IMR-90 (cell line): ENCODE measurements around the gene PTPRK. TPM values are rescaled to one million over a fixed set of nuclear protein-coding genes. Genes with fewer than 3 reads are reported as not detected.

Experiments used
- ATAC-seq: fragments of 200-7000 bp; cut with Tn5 transposase; 2 replicates; pipeline ENCODE4 v1.9.1; 2020; ENCODE audit warnings: low read depth, mild to moderate bottlenecking, moderate library complexity
- BruUV-seq: library from RNA; stranded (reverse); fragments of 400-500 nt; replicated peaks from 2 replicates; lab custom pipeline; 2021; lab: Mats Ljungman, UMichigan
- CTCF ChIA-PET: fragments of 300-600 bp; formaldehyde crosslinking; extraction: SDS; loops from one replicate; lab custom pipeline; 2021; ENCODE audit warnings: antibody characterized with exemption; lab: Yijun Ruan, JAX
- POLR2A ChIA-PET: fragments of 300-600 bp; sonication (Branson Sonifier 250); formaldehyde crosslinking; loops from one replicate; lab custom pipeline; 2022; ENCODE audit warnings: antibody characterized with exemption; ENCODE audit not compliant: unreplicated experiment; lab: Charles Lee
- DNase-seq: peaks from one replicate; pipeline ENCODE4 v3.0.0; 2013
- H2AFZ ChIP-seq: replicated peaks from 2 replicates; pipeline ENCODE3; 2013; ENCODE audit warnings: low read length, mild to moderate bottlenecking; ENCODE audit not compliant: poor library complexity
- H2AK5ac ChIP-seq: 2 replicates; pipeline ENCODE4 v1.6.1; 2013; ENCODE audit warnings: low read depth, low read length, inconsistent platforms
- H2AK9ac ChIP-seq: replicated peaks from 2 replicates; pipeline ENCODE3; 2013; ENCODE audit warnings: mild to moderate bottlenecking, low read depth, low read length, moderate library complexity; ENCODE audit not compliant: poor library complexity
- H2BK120ac ChIP-seq: 2 replicates; pipeline ENCODE4 v1.6.1; 2013; ENCODE audit warnings: low read depth, low read length, inconsistent platforms
- H2BK15ac ChIP-seq: 3 replicates; pipeline ENCODE4 v1.6.1; 2013; ENCODE audit warnings: low read depth, low read length, inconsistent platforms
- H2BK20ac ChIP-seq: 2 replicates; pipeline ENCODE4 v1.6.1; 2013; ENCODE audit warnings: low read depth, mild to moderate bottlenecking, inconsistent platforms, low read length, moderate library complexity
- H2BK5ac ChIP-seq: 2 replicates; pipeline ENCODE4 v1.6.1; 2013; ENCODE audit warnings: mild to moderate bottlenecking, low read depth, low read length, inconsistent platforms; ENCODE audit not compliant: poor library complexity, severe bottlenecking
- H3K14ac ChIP-seq: replicated peaks from 2 replicates; pipeline ENCODE4 v1.6.1; 2013; ENCODE audit warnings: low read depth, low read length, inconsistent platforms
- H3K18ac ChIP-seq: 2 replicates; pipeline ENCODE4 v1.6.1; 2013; ENCODE audit warnings: low read depth, low read length, control low read depth
- H3K23ac ChIP-seq: 2 replicates; pipeline ENCODE4 v1.6.1; 2013; ENCODE audit warnings: low read depth, low read length, inconsistent platforms
- H3K27ac ChIP-seq: 2 replicates; pipeline ENCODE4 v1.5.1; 2013; ENCODE audit warnings: mild to moderate bottlenecking, control low read depth, low read length; ENCODE audit not compliant: insufficient read depth
- H3K27me3 ChIP-seq: 2 replicates; pipeline ENCODE4 v1.6.1; 2013; ENCODE audit warnings: low read length; ENCODE audit not compliant: control insufficient read depth, insufficient read depth
- H3K36me3 ChIP-seq: 2 replicates; pipeline ENCODE4 v1.6.1; 2013; ENCODE audit warnings: low read length, mixed read lengths; ENCODE audit not compliant: control insufficient read depth, insufficient read depth
- H3K4ac ChIP-seq: 2 replicates; pipeline ENCODE4 v1.6.1; 2013; ENCODE audit warnings: low read depth, low read length, inconsistent platforms
- H3K4me1 ChIP-seq: 2 replicates; pipeline ENCODE4 v1.6.1; 2013; ENCODE audit warnings: low read length, mixed read lengths; ENCODE audit not compliant: control insufficient read depth, insufficient read depth
- H3K4me2 ChIP-seq: 2 replicates; pipeline ENCODE4 v1.6.1; 2013; ENCODE audit warnings: low read depth, mild to moderate bottlenecking, control low read depth, low read length, moderate library complexity
- H3K4me3 ChIP-seq: 2 replicates; pipeline ENCODE4 v1.5.1; 2013; ENCODE audit warnings: low read depth, mild to moderate bottlenecking, control low read depth, low read length, moderate library complexity; ENCODE audit not compliant: insufficient read depth
- H3K56ac ChIP-seq: 2 replicates; pipeline ENCODE4 v1.6.1; 2013; ENCODE audit warnings: low read length, inconsistent platforms; ENCODE audit not compliant: insufficient read depth; ENCODE audit errors: extremely low read depth
- H3K79me1 ChIP-seq, 2 experiments: 2 replicates each; pipeline ENCODE4 v1.6.1; 2013; ENCODE audit warnings: low read length in 2 of 2, inconsistent platforms in 1 of 2, low read depth in 1 of 2
- H3K9ac ChIP-seq: 2 replicates; pipeline ENCODE4 v1.6.1; 2013; ENCODE audit warnings: low read depth, low read length, control low read depth
- H3K9me1 ChIP-seq: 2 replicates; pipeline ENCODE4 v1.6.1; 2013; ENCODE audit warnings: low read length, inconsistent platforms; ENCODE audit not compliant: insufficient read depth
- H3K9me3 ChIP-seq: 2 replicates; pipeline ENCODE4 v1.6.1; 2013; ENCODE audit warnings: low read length; ENCODE audit not compliant: control insufficient read depth, insufficient read depth
- H4K20me1 ChIP-seq: 2 replicates; pipeline ENCODE4 v1.6.1; 2013; ENCODE audit warnings: low read length, inconsistent platforms; ENCODE audit not compliant: insufficient read depth
- H4K5ac ChIP-seq: 2 replicates; pipeline ENCODE4 v1.6.1; 2013; ENCODE audit warnings: mild to moderate bottlenecking, low read depth, low read length, control low read depth
- H4K8ac ChIP-seq, 2 experiments: 2 replicates each; pipeline ENCODE4 v1.6.1; 2013; ENCODE audit warnings: low read depth in 2 of 2, low read length in 2 of 2, control low read depth in 1 of 2, inconsistent platforms in 1 of 2
- H4K91ac ChIP-seq: 2 replicates; pipeline ENCODE4 v1.6.1; 2013; ENCODE audit warnings: low read depth, low read length, inconsistent platforms; ENCODE audit not compliant: insufficient read depth
- BHLHE40 ChIP-seq: fragments of 150-350 bp; IDR thresholded peaks from 2 replicates; pipeline ENCODE4 v1.6.1; 2016; ENCODE audit warnings: mild to moderate bottlenecking, low read depth, low read length
- CEBPB ChIP-seq: IDR thresholded peaks from 2 replicates; pipeline ENCODE4 v1.6.1; 2012; ENCODE audit warnings: low read depth, low read length, improper control_type of control experiment
- CHD1 ChIP-seq: IDR thresholded peaks from 2 replicates; pipeline ENCODE4 v1.6.1; 2012; ENCODE audit warnings: low read depth, low read length, improper control_type of control experiment
- CTCF ChIP-seq: conservative IDR thresholded peaks from 2 replicates; pipeline ENCODE4 v1.5.1; 2012; ENCODE audit warnings: mild to moderate bottlenecking, low read depth, low read length, improper control_type of control experiment
- ELK1 ChIP-seq: fragments of 150-350 bp; IDR thresholded peaks from 2 replicates; pipeline ENCODE4 v1.6.1; 2016; ENCODE audit warnings: low read depth, mild to moderate bottlenecking, low read length, moderate library complexity, borderline replicate concordance
- FOS ChIP-seq: fragments of 150-350 bp; IDR thresholded peaks from 2 replicates; pipeline ENCODE4 v1.6.1; 2016; ENCODE audit warnings: low read depth, low read length
- MAFK ChIP-seq: IDR thresholded peaks from 2 replicates; pipeline ENCODE4 v1.6.1; 2012; ENCODE audit warnings: low read depth, low read length, improper control_type of control experiment
- MAZ ChIP-seq: IDR thresholded peaks from 2 replicates; pipeline ENCODE4 v1.6.1; 2012; ENCODE audit warnings: low read depth, mild to moderate bottlenecking, low read length, improper control_type of control experiment, moderate library complexity, borderline replicate concordance
- MXI1 ChIP-seq: IDR thresholded peaks from 2 replicates; pipeline ENCODE4 v1.6.1; 2012; ENCODE audit warnings: low read depth, mild to moderate bottlenecking, low read length, moderate library complexity, borderline replicate concordance
- POLR2A ChIP-seq: IDR thresholded peaks from 2 replicates; pipeline ENCODE4 v1.6.1; 2012; ENCODE audit warnings: mild to moderate bottlenecking, low read depth, low read length
- RAD21 ChIP-seq: IDR thresholded peaks from 2 replicates; pipeline ENCODE4 v1.6.1; 2012; ENCODE audit warnings: low read length, improper control_type of control experiment
- RFX5 ChIP-seq: IDR thresholded peaks from 2 replicates; pipeline ENCODE4 v1.8.0; 2012; ENCODE audit warnings: low read depth, mild to moderate bottlenecking, low read length, moderate library complexity
- USF2 ChIP-seq: fragments of 150-350 bp; IDR thresholded peaks from 2 replicates; pipeline ENCODE4 v1.6.1; 2017; ENCODE audit warnings: mild to moderate bottlenecking, antibody characterized with exemption, low read length, low read depth
- WGBS, 2 experiments: methylation state at CpG; one replicate each; pipeline versions ENCODE4 v1.1.5 to v1.1.7; 2013; ENCODE audit warnings: missing lambda C conversion rate in 2 of 2; ENCODE audit not compliant: insufficient read length in 1 of 2; ENCODE audit errors: extremely low coverage in 2 of 2; 5-methylcytosine and 5-hydroxymethylcytosine counted together
- dilution Hi-C: fragments of 300-500 bp; cut with HindIII; formaldehyde crosslinking; loops from one replicate; pipeline ENCODE4 v1.14.3; 2018; ENCODE audit warnings: low sequenced_read_pairs; ENCODE audit not compliant: unreplicated experiment
- in situ Hi-C: fragments of 300-500 bp; cut with MboI; formaldehyde crosslinking; loops from 3 replicates; pipeline ENCODE4 v1.14.3; 2019; ENCODE audit warnings: low sequenced_read_pairs, inconsistent platforms, mixed read lengths
- intact Hi-C: fragments of 100-400 bp; cut with micrococcal nuclease; formaldehyde crosslinking; loops from 2 replicates; pipeline ENCODE4 v1.10.0; 2022
- polyA plus RNA-seq, 3 experiments: library from polyadenylated mRNA; depleted of rRNA; stranded (reverse); fragments of >200 nt; gene quantifications; 2 replicates each; pipeline ENCODE4 v1.2.3, GENCODE V29; 2012; ENCODE audit warnings: low replicate concordance in 1 of 3
- total RNA-seq: library from RNA; depleted of rRNA; stranded (reverse); fragments of >200 nt; gene quantifications from 2 replicates; pipeline ENCODE4 v1.2.3, GENCODE V29; 2012

Gene PTPRK
- total and polyA plus RNA-seq, 2 of the 4 experiments (the other 2 are of a cell fraction), result 18.0 to 80.8 TPM

- Histone ChIP-seq H3K9ac (no peak overlapping the region), H4K20me1 (peaks cover 5% of the 10 kb centered on the region; the same call in 1 of the 2 replicates), H3K56ac (no peak overlapping the region), H4K91ac (no peak overlapping the region), H2BK5ac (no peak overlapping the region), H2AK9ac (no peak overlapping the region), H3K14ac (no peak overlapping the region), H3K27ac (no peak overlapping the region), H3K79me1 (peaks cover 0 to 11% of the 10 kb centered on the region in 2 experiments; a peak in 2 of 4 replicates), H3K9me3 (no peaks in the 10 kb centered on the region), H2BK120ac (no peak overlapping the region), H3K4me3 (no peak overlapping the region), H2BK20ac (no peak overlapping the region), H2AFZ (no peak overlapping the region), H3K4me2 (no peak overlapping the region), H3K27me3 (no peaks in the 10 kb centered on the region), H3K4me1 (no peaks in the 10 kb centered on the region), H4K8ac (no peak overlapping the region), H3K18ac (no peak overlapping the region), H3K23ac (no peak overlapping the region), H4K5ac (no peak overlapping the region), H3K36me3 (no peaks in the 10 kb centered on the region), H3K4ac (no peak overlapping the region), H2BK15ac (no peak overlapping the region), H3K9me1 (peaks cover 3% of the 10 kb centered on the region), H2AK5ac (no peak overlapping the region)
- TF ChIP-seq ELK1 (no peak), BHLHE40 (no peak), POLR2A (no peak), MAZ (no peak), RAD21 (no peak), USF2 (no peak), RFX5 (no peak), MAFK (no peak), MXI1 (no peak), CEBPB (no peak), CHD1 (no peak), FOS (no peak), CTCF (no peak)
- intact Hi-C loops (no loop called here), in situ Hi-C loops (no loop called here), dilution Hi-C loops (no loop called here)
- DNase-seq (no peak), ATAC-seq (no peak)
- ChIA-PET POLR2A (no interaction called here), CTCF (no interaction called here)
- WGBS, 2 experiments, result no CpG with 5 or more reads among the region's 4 CpGs
- no TSS peak for BruUV-seq
These were observed 352.2 kb downstream of the PTPRK start for GRCh38 chr6:128168244-128168643.
